H1 (cell line): ENCODE data around the gene CCDC127. TPM values are rescaled to one million over a fixed set of nuclear protein-coding genes. Genes with fewer than 3 reads are reported as not detected.
"Not testable (repeated sequence)": the region's sequence is repeated elsewhere in the genome, so short reads cannot be mapped to it uniquely, and the experiment has no call there.

Experiments used
- CTCF ChIA-PET: fragments of 300-600 bp; sonication (Branson Sonifier 250); formaldehyde crosslinking; loops from one replicate; lab custom pipeline; 2021; ENCODE audit not compliant: partially characterized antibody; lab: Charles Lee
- POLR2A ChIA-PET: fragments of 300-600 bp; sonication (Branson Sonifier 250); formaldehyde crosslinking; loops from one replicate; lab custom pipeline; 2021; ENCODE audit warnings: inconsistent platforms; ENCODE audit not compliant: partially characterized antibody; lab: Charles Lee
- DNase-seq, 2 experiments: peaks; one replicate each; pipeline versions ENCODE4 v3.0.0 to v3.0.0-alpha.2; 2010 to 2022; ENCODE audit warnings: low spot score in 2 of 2, low read depth in 1 of 2, mixed read lengths in 1 of 2
- FAIRE-seq: peaks from 2 replicates; lab custom pipeline; 2011; peaks lifted over from hg19 to GRCh38; lab: Jason Lieb, UNC
- H2AFZ ChIP-seq: 2 replicates; pipeline ENCODE4 v1.8.1; 2012; ENCODE audit warnings: low read length, inconsistent platforms
- H2AK5ac ChIP-seq: 2 replicates; pipeline ENCODE4 v1.6.1; 2013; ENCODE audit warnings: low read depth, low read length
- H2BK120ac ChIP-seq: replicated peaks from 2 replicates; pipeline ENCODE3; 2013; ENCODE audit warnings: low read depth, low read length, inconsistent platforms
- H2BK12ac ChIP-seq: 2 replicates; pipeline ENCODE4 v1.6.1; 2013; ENCODE audit warnings: low read depth, low read length
- H2BK15ac ChIP-seq: 2 replicates; pipeline ENCODE4 v1.6.1; 2013; ENCODE audit warnings: low read length
- H2BK20ac ChIP-seq: 2 replicates; pipeline ENCODE4 v1.6.1; 2013; ENCODE audit warnings: low read length
- H2BK5ac ChIP-seq: 2 replicates; pipeline ENCODE4 v1.6.1; 2013; ENCODE audit warnings: low read depth, low read length
- H3K14ac ChIP-seq: 2 replicates; pipeline ENCODE4 v1.6.1; 2013; ENCODE audit warnings: inconsistent platforms; ENCODE audit not compliant: insufficient read length
- H3K18ac ChIP-seq: 2 replicates; pipeline ENCODE4 v1.6.1; 2013; ENCODE audit warnings: low read length; ENCODE audit errors: extremely low read depth
- H3K23ac ChIP-seq: 2 replicates; pipeline ENCODE4 v1.6.1; 2013; ENCODE audit warnings: inconsistent platforms; ENCODE audit not compliant: insufficient read length
- H3K23me2 ChIP-seq: 2 replicates; pipeline ENCODE4 v1.6.1; 2013; ENCODE audit warnings: low read depth, low read length
- H3K27ac ChIP-seq: 2 replicates; pipeline ENCODE4 v1.6.1; 2011; ENCODE audit warnings: low read depth, low read length, inconsistent platforms
- H3K27me3 ChIP-seq, 4 experiments: replicated peaks in 1 of 4; 1 replicate in 1 of 4; 2 replicates in 3 of 4; pipeline versions ENCODE4 v1.6.1 to v1.8.1; 2011 to 2013; ENCODE audit warnings: low read length in 3 of 4, mild to moderate bottlenecking in 3 of 4, inconsistent platforms in 2 of 4, mixed read lengths in 2 of 4, moderate library complexity in 1 of 4; ENCODE audit not compliant: control insufficient read depth in 3 of 4, insufficient read depth in 3 of 4; ENCODE audit errors: extremely low read depth in 1 of 4
- H3K36me3 ChIP-seq, 4 experiments: 2 replicates each; pipeline versions ENCODE4 v1.6.1 to v1.8.1; 2011 to 2013; ENCODE audit warnings: mild to moderate bottlenecking in 4 of 4, low read length in 3 of 4, moderate library complexity in 2 of 4, control low read depth in 1 of 4, inconsistent platforms in 1 of 4; ENCODE audit not compliant: insufficient read depth in 4 of 4, control insufficient read depth in 2 of 4
- H3K4ac ChIP-seq: replicated peaks from 2 replicates; pipeline ENCODE3; 2013; ENCODE audit warnings: low read length, low read depth, mixed read lengths, inconsistent platforms; ENCODE audit not compliant: insufficient read length
- H3K4me1 ChIP-seq, 4 experiments: replicated peaks in 1 of 4; 1 replicate in 1 of 4; 2 replicates in 3 of 4; pipeline versions ENCODE4 v1.6.1 to v1.8.1; 2011 to 2013; ENCODE audit warnings: low read length in 3 of 4, inconsistent platforms in 2 of 4, mixed read lengths in 1 of 4; ENCODE audit not compliant: insufficient read depth in 4 of 4, control insufficient read depth in 3 of 4
- H3K4me2 ChIP-seq, 2 experiments: 2 replicates each; pipeline versions ENCODE4 v1.6.1 to v1.8.1; 2011 to 2013; ENCODE audit warnings: low read depth in 2 of 2, low read length in 2 of 2, control low read depth in 1 of 2, inconsistent platforms in 1 of 2, mild to moderate bottlenecking in 1 of 2; ENCODE audit not compliant: insufficient read depth in 1 of 2
- H3K4me3 ChIP-seq, 4 experiments: fragments of 200-600, 300-600 bp in 1 of 4; sonication (generic), shearing (Covaris generic), sonication (Bioruptor Twin) in 1 of 4; 2 replicates each; pipeline versions ENCODE4 v1.5.1 to v1.8.1; 2011 to 2016; ENCODE audit warnings: low read length in 4 of 4, low read depth in 3 of 4, control low read depth in 2 of 4, inconsistent platforms in 2 of 4, mild to moderate bottlenecking in 2 of 4, mixed read lengths in 1 of 4, moderate library complexity in 1 of 4; ENCODE audit not compliant: insufficient read depth in 2 of 4; ENCODE audit errors: extremely low read depth in 1 of 4
- H3K56ac ChIP-seq: replicated peaks from 2 replicates; pipeline ENCODE3; 2013; ENCODE audit warnings: low read depth, mild to moderate bottlenecking, mixed read lengths, low read length, inconsistent platforms; ENCODE audit not compliant: insufficient read length
- H3K79me1 ChIP-seq: 2 replicates; pipeline ENCODE4 v1.6.1; 2013; ENCODE audit warnings: low read depth, low read length, control low read depth
- H3K79me2 ChIP-seq, 2 experiments: 2 replicates each; pipeline versions ENCODE4 v1.6.1 to v1.8.1; 2012 to 2013; ENCODE audit warnings: low read length in 2 of 2, mild to moderate bottlenecking in 2 of 2, inconsistent platforms in 1 of 2; ENCODE audit not compliant: insufficient read depth in 2 of 2, control insufficient read depth in 1 of 2
- H3K9ac ChIP-seq, 4 experiments: replicated peaks in 1 of 4; 1 replicate in 1 of 4; 2 replicates in 3 of 4; pipeline versions ENCODE4 v1.6.1 to v1.8.1; 2011 to 2013; ENCODE audit warnings: low read depth in 3 of 4, low read length in 3 of 4, control low read depth in 2 of 4, mild to moderate bottlenecking in 2 of 4, moderate library complexity in 2 of 4, inconsistent platforms in 1 of 4; ENCODE audit errors: extremely low read depth in 1 of 4
- H3K9me3 ChIP-seq, 2 experiments: 2 replicates each; pipeline versions ENCODE4 v1.6.1 to v1.8.1; 2012 to 2013; ENCODE audit warnings: mild to moderate bottlenecking in 2 of 2, moderate library complexity in 2 of 2, control low read depth in 1 of 2, inconsistent platforms in 1 of 2, low read depth in 1 of 2, low read length in 1 of 2, mixed read lengths in 1 of 2; ENCODE audit not compliant: insufficient read depth in 2 of 2
- H4K20me1 ChIP-seq, 2 experiments: replicated peaks in 1 of 2; 2 replicates each; pipeline versions ENCODE3 to v1.8.1; 2011 to 2013; ENCODE audit warnings: inconsistent platforms in 2 of 2, low read length in 2 of 2, mild to moderate bottlenecking in 1 of 2; ENCODE audit not compliant: insufficient read depth in 2 of 2, control insufficient read depth in 1 of 2
- H4K5ac ChIP-seq: 2 replicates; pipeline ENCODE4 v1.6.1; 2013; ENCODE audit warnings: low read length, low read depth, mixed read lengths, inconsistent platforms; ENCODE audit not compliant: insufficient read length
- H4K8ac ChIP-seq: 2 replicates; pipeline ENCODE4 v1.8.0; 2013; ENCODE audit warnings: mild to moderate bottlenecking, moderate library complexity, low read length, inconsistent platforms; ENCODE audit not compliant: insufficient read depth; ENCODE audit errors: extremely low read depth
- H4K91ac ChIP-seq: replicated peaks from 2 replicates; pipeline ENCODE3; 2013; ENCODE audit warnings: low read length, mixed read lengths, inconsistent platforms; ENCODE audit not compliant: insufficient read length
- ASH2L ChIP-seq: fragments of 200-600, 300-600 bp; sonication (generic); IDR thresholded peaks from one replicate; pipeline ENCODE4 v1.7.1; 2017; ENCODE audit warnings: low read length
- ATF3 ChIP-seq: IDR thresholded peaks from 2 replicates; pipeline ENCODE4 v1.6.1; 2011; ENCODE audit warnings: low read depth, mild to moderate bottlenecking, low read length; ENCODE audit not compliant: insufficient read depth
- KDM4A ChIP-seq: IDR thresholded peaks from one replicate; pipeline ENCODE4 v1.7.1; 2012; ENCODE audit warnings: low read depth, mild to moderate bottlenecking, moderate library complexity, low read length, inconsistent platforms; ENCODE audit not compliant: severe bottlenecking
- PHF8 ChIP-seq: fragments of 200-600 bp; sonication (generic); conservative IDR thresholded peaks from 2 replicates; pipeline ENCODE4 v1.7.1; 2012; ENCODE audit warnings: low read depth, mild to moderate bottlenecking, inconsistent platforms, low read length, moderate library complexity
- POLR2A ChIP-seq, 2 experiments: IDR thresholded peaks; 1 replicate in 1 of 2; 2 replicates in 1 of 2; pipeline ENCODE4 v1.6.1; 2011; ENCODE audit warnings: low read depth in 2 of 2, low read length in 2 of 2, mild to moderate bottlenecking in 2 of 2; ENCODE audit errors: control extremely low read depth in 1 of 2
- POLR2AphosphoS5 ChIP-seq: IDR thresholded peaks from 2 replicates; pipeline ENCODE4 v1.6.1; 2011; ENCODE audit warnings: low read depth, low read length
- RXRA ChIP-seq: IDR thresholded peaks from 2 replicates; pipeline ENCODE4 v1.6.1; 2011; ENCODE audit warnings: low read depth, mild to moderate bottlenecking, low read length, moderate library complexity; ENCODE audit not compliant: insufficient read depth
- SIX5 ChIP-seq: IDR thresholded peaks from 2 replicates; pipeline ENCODE4 v1.6.1; 2011; ENCODE audit warnings: mild to moderate bottlenecking, low read depth, low read length
- USF2 ChIP-seq: IDR thresholded peaks from 2 replicates; pipeline ENCODE4 v1.6.1; 2011; ENCODE audit warnings: low read length, improper control_type of control experiment
- YY1 ChIP-seq: IDR thresholded peaks from 2 replicates; pipeline ENCODE4 v1.6.1; 2011; ENCODE audit warnings: low read depth, mild to moderate bottlenecking, low read length
- WGBS, 2 experiments: shearing (Covaris generic) in 1 of 2; methylation state at CpG; one replicate each; pipeline versions ENCODE4 v1.1.6 to v1.1.7; 2013 to 2015; ENCODE audit warnings: low lambda C conversion rate in 2 of 2, mixed read lengths in 2 of 2, inconsistent platforms in 1 of 2, low coverage in 1 of 2, missing lambda C conversion rate in 1 of 2; ENCODE audit not compliant: insufficient replicate concordance in 2 of 2, insufficient coverage in 1 of 2, insufficient read length in 1 of 2; ENCODE audit errors: extremely low coverage in 1 of 2, missing lambda C conversion rate in 1 of 2; 5-methylcytosine and 5-hydroxymethylcytosine counted together
- polyA plus RNA-seq, 7 experiments: library from polyadenylated mRNA; depleted of rRNA in 3 of 7; stranded (reverse) in 5 of 7; unstranded in 2 of 7; fragments of >200 nt in 5 of 7; fragments of 200-250 nt in 2 of 7; gene quantifications; 1 replicate in 5 of 7; 2 replicates in 1 of 7; 4 replicates in 1 of 7; pipeline versions ENCODE4 v1.2.1 to v1.2.3, GENCODE V29; 2011 to 2013; ENCODE audit warnings: missing spikeins in 2 of 7, mixed read lengths in 2 of 7
- total RNA-seq: library from RNA; stranded (reverse); fragmentation: NEBNext Ultra II Directional; extraction: Animal tissue kit (Norgen Biotek cat#: 25700); gene quantifications from 2 replicates; pipeline ENCODE4 v1.2.1, GENCODE V29; 2021

CCDC127 gene
- total and polyA plus RNA-seq, 2 of the 8 experiments (the other 6 are each of a cell fraction or from before 2014, with no cell fraction given), result 2.9 to 8.0 TPM

- TF ChIP-seq SIX5 (no peak), POLR2AphosphoS5 (no peak), POLR2A (IDR thresholded peaks at IDR 0.05; ENCODE audit: control extremely low read depth in 1 of 2, low read depth in 2 of 2, low read length in 2 of 2) (no peak), ASH2L (no peak), KDM4A (no peak), PHF8 (no peak), RXRA (no peak), YY1 (no peak), USF2 (no peak), ATF3 (no peak)
Measured at GRCh38 chr5:166441-167372, 51.2 kb downstream of the CCDC127 start (continued).

- not testable (repeated sequence) for H3K4me1 ChIP-seq, H3K27ac ChIP-seq, H3K56ac ChIP-seq, H2BK12ac ChIP-seq, H2BK15ac ChIP-seq, H3K9ac ChIP-seq, H3K4me2 ChIP-seq, H4K20me1 ChIP-seq, H4K91ac ChIP-seq, DNase-seq, H3K9me3 ChIP-seq, FAIRE-seq, H3K23ac ChIP-seq, H3K79me2 ChIP-seq, H3K4ac ChIP-seq, H2BK120ac ChIP-seq, H2BK5ac ChIP-seq, H4K8ac ChIP-seq, H3K79me1 ChIP-seq, H2AFZ ChIP-seq, H3K14ac ChIP-seq, H2AK5ac ChIP-seq, H4K5ac ChIP-seq, H3K27me3 ChIP-seq, H3K4me3 ChIP-seq, H3K18ac ChIP-seq, H2BK20ac ChIP-seq, H3K23me2 ChIP-seq
- 88% methylated on average over 11 of the region's 25 CpGs; no CpG with 5 or more reads in 1 of the 2 experiments for WGBS, 2 experiments
- POLR2A ChIA-PET, result interaction anchor here (0.8 to 2.1 kb wide), 2 partner anchors 21 to 302 kb away, joined by 3 to 5 read pairs; no protein-coding TSS in a partner anchor
- CTCF ChIA-PET, result interaction anchor here (1.1 kb wide), 1 partner anchor 21 kb away, joined by 3 read pairs; no protein-coding TSS in a partner anchor
- peaks cover 2 to 33% (median 9%) of the 10 kb centered on the region in 4 experiments; a peak in 5 of 8 replicates for H3K36me3 ChIP-seq
Measured at GRCh38 chr5:164783-165182, 53.2 kb downstream of the CCDC127 start.
